ENCODE data around the gene TIGD1.
A peak's percentile ranks its signal among the peaks of the same experiment; 100 is the strongest.
"Not testable (repeated sequence)": the region's sequence is repeated elsewhere in the genome, so short reads cannot be mapped to it uniquely, and the experiment has no call there.

The TIGD1 gene

DNA sequence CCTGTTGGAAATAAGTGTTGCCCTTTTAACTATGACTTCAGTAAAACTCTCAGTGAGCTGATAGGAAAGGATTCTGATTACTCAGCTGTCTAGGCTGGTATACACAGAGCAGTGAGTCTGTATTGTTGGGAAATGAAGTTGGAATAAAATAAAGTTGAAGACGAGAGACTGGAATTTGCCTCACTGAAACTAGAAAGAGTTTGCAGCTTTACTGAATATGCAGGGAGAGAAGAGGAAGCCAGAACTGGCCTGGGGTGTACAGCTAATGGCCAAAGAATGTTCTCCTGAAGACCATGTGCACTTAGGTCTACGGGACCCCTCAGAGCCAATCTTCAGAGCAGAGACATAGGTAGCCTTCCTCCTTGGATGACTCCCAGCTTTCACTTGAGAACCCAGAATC, 26.6 kb upstream of the TIGD1 start:
- Mint-ChIP-seq H3K36me3 (ENCODE audit: low read depth) (peaks cover 48% of the 10 kb centered on the region), H3K4me3 (no peak overlapping the region), H3K27me3 (no peaks in the 10 kb centered on the region), H3K4me1 (ENCODE audit: low read depth) (peaks cover 5% of the 10 kb centered on the region), H3K27ac (no peak overlapping the region), H3K9me3 (no peaks in the 10 kb centered on the region)

DNA sequence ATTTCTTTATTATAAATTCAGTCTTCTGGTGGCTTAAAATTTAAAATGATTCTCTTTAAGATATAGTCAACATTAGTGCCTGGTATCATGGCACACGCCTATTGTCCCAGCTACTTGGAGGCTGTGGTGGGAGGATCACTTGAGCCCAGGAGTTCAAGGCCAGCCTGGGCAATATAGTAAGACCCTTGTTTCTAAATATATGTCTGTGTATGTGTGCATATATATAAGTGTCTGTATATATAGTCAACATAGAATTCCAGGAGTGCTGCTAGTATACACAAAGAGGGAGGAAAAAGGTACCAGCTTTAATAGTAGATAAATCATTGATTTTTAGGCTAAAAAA, 25.0 kb upstream of the TIGD1 start:
- Mint-ChIP-seq H3K9me3 (no peaks in the 10 kb centered on the region), H3K27me3 (no peaks in the 10 kb centered on the region), H3K36me3 (ENCODE audit: low read depth) (peaks cover 40% of the 10 kb centered on the region), H3K4me1 (ENCODE audit: low read depth) (peaks cover 5% of the 10 kb centered on the region), H3K4me3 (no peak overlapping the region), H3K27ac (no peak overlapping the region)

DNA sequence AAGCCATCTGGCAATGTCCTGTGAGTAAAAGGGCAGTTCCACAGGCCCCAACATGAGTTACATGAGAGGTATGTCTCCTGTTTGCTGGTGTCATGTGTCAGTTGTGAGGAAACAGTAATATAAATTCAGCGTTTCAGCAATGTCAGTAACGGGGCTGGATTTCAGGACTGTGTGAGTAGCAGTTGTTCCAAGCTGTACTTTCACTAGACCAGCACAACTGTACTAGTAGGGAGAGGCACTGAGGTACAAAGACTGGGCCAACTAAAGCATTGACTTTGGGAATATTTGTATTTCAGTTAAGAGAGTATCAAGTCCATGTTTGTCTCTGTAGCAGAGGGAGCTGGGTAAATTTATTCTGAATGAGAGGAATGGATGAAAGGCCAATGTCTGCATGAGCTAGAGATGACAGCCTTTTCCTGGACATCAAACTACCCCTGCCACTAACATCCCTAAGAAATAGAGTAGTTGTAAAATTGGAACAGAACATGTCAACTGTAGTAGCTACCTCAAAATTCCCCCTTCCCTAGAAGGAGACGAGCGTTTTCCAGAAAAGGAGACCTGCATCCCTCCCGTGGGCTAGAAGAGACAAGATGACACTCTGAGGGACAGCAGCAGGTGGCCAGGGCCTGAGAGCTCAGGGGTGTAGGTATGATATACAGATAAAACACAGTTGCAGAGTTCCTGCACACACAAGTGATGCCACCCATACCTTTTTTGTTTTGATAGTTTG, 24.5 kb upstream of the TIGD1 start:
- Mint-ChIP-seq H3K4me1 (ENCODE audit: low read depth) (no peaks in the 10 kb centered on the region), H3K27ac (no peak overlapping the region), H3K36me3 (ENCODE audit: low read depth) (peaks cover 45% of the 10 kb centered on the region), H3K27me3 (no peaks in the 10 kb centered on the region), H3K4me3 (no peak overlapping the region), H3K9me3 (no peaks in the 10 kb centered on the region)

DNA sequence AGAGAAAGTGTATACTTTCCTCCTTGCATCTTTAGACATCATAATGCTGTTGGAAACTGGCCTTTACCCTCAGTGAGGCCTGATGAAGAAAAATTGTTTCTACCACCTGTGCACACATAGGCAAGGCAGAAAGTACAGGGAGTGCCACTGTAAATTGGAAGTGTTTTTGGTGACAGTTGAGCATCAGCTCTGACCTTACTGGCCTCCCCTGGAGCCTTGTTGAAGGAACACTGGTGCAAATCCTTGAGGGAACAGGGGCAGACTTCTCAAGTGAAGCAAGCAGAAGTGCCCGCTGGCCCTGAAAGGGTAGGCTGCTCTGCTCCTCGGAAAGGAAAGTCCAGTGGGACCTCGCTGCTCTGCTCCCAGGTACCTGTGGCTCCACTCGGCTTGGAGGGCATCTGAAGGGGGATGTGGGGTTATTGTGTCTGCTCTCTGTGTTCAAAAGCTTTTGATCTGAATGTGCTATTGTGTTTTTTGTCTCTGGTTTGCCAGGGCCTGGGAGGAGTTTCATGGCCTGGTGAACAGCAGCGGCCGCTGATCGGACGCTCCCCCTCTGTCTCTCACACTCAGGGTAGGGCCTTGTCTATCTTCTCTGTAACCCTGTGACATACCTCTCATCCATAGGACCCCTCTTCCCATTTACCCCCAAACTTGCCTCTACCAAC, 23.5 kb upstream of the TIGD1 start:
- Mint-ChIP-seq H3K4me3 (no peak overlapping the region), H3K27ac (peak overlapping the region; percentile 17), H3K4me1 (ENCODE audit: low read depth) (no peaks in the 10 kb centered on the region), H3K36me3 (ENCODE audit: low read depth) (peaks cover 49% of the 10 kb centered on the region), H3K9me3 (no peaks in the 10 kb centered on the region), H3K27me3 (no peaks in the 10 kb centered on the region)

DNA sequence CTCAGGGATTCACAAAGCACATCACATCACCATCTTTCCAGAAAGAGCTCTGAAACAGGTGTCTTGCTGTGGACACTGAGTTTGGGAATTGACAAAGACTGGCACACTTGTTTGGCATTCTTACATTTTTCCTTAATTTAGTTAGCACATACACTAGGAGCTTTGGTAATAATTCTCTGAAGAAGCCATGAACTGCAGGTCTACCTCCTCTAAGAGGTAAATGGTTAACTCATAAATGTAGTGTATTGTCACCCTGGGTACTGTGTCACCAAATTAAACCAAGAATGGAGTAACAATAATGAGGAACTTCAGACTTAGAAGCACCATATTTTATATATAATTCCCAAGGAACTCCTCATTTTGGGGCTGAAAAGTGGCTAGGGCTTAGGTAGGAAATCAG, 22.7 kb upstream of the TIGD1 start:
- no peak overlapping the region for H3K27ac Mint-ChIP-seq
- H3K27me3 Mint-ChIP-seq, result no peaks in the 10 kb centered on the region
- H3K9me3 Mint-ChIP-seq, result no peaks in the 10 kb centered on the region
- H3K4me3 Mint-ChIP-seq, result no peak overlapping the region
- H3K4me1 Mint-ChIP-seq (ENCODE audit: low read depth), result no peaks in the 10 kb centered on the region
- peaks cover 57% of the 10 kb centered on the region for H3K36me3 Mint-ChIP-seq (ENCODE audit: low read depth)

DNA sequence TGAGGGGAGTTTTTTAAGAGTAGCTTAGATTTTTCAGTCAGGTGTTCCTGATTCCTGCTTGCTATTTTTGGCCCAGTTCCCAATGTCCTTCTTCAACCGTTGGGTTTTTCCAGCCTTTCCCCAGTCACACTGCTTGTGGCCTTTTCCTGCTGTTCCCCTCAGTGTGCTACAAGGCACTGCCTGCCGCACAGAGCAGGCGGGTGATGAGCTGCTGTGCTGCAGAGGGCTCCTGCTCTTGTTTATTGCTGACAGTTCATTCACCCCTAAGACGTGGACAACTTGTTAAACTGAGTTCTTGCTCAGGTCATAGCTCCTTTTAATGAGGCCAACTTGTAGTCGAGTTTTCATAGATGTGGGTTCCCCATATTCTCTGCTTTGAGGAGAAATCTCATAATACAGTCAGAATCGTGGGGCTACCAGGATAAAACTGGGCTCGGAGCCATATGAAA, 20.7 kb upstream of the TIGD1 start:
- no peaks in the 10 kb centered on the region for H3K9me3 Mint-ChIP-seq
- H3K36me3 Mint-ChIP-seq (ENCODE audit: low read depth), result peaks cover 64% of the 10 kb centered on the region
- H3K4me1 Mint-ChIP-seq (ENCODE audit: low read depth), result no peaks in the 10 kb centered on the region
- H3K4me3 Mint-ChIP-seq, result no peak overlapping the region
- no peaks in the 10 kb centered on the region for H3K27me3 Mint-ChIP-seq
- H3K27ac Mint-ChIP-seq, result no peak overlapping the region

DNA sequence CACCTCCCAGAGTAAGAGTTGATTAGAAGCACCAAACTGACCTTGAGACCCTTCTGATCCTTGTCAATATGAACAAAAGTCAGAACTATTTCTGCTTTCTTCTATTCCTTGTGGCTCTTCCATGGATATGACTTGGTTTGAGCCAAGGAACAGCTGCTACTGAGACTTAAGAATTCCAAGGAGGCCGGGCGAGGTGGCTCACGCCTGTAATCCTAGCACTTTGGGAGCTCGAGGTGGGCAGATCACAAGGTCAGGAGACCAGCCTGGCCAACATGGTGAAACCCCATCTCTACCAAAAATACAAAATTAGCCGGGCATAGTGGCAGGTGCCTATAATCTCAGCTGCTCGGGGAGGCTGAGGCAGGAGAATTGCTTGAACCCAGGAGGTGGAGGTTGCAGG, 20.1 kb upstream of the TIGD1 start:
- not testable (repeated sequence) for H3K9me3 Mint-ChIP-seq; H3K4me1 Mint-ChIP-seq (ENCODE audit: low read depth); H3K27ac Mint-ChIP-seq; H3K27me3 Mint-ChIP-seq; H3K4me3 Mint-ChIP-seq
- peaks cover 67% of the 10 kb centered on the region for H3K36me3 Mint-ChIP-seq (ENCODE audit: low read depth)

DNA sequence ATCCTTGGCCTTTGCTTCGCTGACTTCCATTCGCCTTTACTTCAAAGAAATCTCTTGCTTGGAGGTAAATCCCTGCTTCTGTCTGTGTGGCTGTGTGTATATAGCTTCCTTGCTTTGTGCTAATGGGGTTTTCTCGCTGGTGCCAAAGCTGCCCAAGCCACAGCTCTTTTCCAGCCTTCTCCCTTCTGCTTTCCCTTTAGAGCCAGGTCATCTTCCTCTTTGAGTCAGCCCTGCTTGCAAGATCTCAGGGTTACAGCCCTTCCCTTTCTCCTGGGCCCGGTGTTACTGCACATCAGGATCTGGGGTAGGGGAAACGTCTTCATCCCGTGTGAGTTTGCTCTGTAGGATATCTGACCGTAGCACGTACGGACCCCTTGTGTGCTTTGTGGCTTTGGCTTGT, 19.2 kb upstream of the TIGD1 start:
- Mint-ChIP-seq H3K27ac (no peak overlapping the region), H3K9me3 (no peaks in the 10 kb centered on the region), H3K27me3 (no peaks in the 10 kb centered on the region), H3K36me3 (ENCODE audit: low read depth) (peaks cover 67% of the 10 kb centered on the region), H3K4me3 (no peak overlapping the region), H3K4me1 (ENCODE audit: low read depth) (no peaks in the 10 kb centered on the region)

DNA sequence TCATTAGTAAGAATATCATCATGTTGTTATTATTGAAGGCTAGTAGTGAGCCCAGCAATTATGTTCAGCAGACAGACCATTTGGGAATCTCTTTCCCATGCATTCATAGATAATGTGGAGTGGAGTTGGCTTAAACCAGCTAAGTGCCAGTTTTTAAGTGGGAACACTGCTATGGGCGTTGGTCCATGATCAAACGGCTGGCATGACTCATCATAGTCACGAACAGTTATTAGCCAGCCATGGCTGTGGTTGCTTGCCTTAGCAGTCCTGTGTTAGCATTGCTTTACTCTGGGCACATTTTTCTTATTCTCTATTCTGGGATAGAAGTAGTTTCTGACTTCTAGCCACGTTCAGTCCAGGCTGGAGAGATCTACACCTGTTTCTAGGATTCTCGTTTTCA, 17.8 kb upstream of the TIGD1 start:
- Mint-ChIP-seq H3K4me1 (ENCODE audit: low read depth) (no peaks in the 10 kb centered on the region), H3K27ac (no peak overlapping the region), H3K4me3 (no peak overlapping the region), H3K9me3 (no peaks in the 10 kb centered on the region), H3K27me3 (no peaks in the 10 kb centered on the region), H3K36me3 (ENCODE audit: low read depth) (peaks cover 72% of the 10 kb centered on the region)

DNA sequence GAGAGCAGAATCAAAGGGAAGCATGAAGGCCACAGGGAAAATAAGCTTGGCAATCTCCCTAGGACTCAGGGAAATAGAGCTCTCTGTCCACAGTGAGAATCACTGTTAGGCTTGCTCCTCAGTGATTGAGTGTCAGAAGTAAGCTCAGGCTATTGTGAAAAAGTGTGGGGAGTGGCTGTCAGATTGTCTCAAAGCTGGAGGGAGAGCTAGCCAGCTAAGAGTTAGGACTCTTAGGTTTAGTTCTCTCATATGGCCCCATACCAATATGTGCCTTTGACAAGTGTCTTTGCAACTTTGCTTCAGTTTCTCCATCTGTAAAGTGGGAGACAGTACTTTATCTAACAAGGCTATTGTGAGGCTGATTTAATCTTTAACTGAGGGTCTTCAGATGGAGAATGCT, 17.4 kb upstream of the TIGD1 start:
- H3K4me3 Mint-ChIP-seq, result no peak overlapping the region
- H3K27me3 Mint-ChIP-seq, result no peaks in the 10 kb centered on the region
- H3K27ac Mint-ChIP-seq, result no peak overlapping the region
- H3K4me1 Mint-ChIP-seq (ENCODE audit: low read depth), result peaks cover 3% of the 10 kb centered on the region
- H3K9me3 Mint-ChIP-seq, result no peaks in the 10 kb centered on the region
- H3K36me3 Mint-ChIP-seq (ENCODE audit: low read depth), result peaks cover 72% of the 10 kb centered on the region

DNA sequence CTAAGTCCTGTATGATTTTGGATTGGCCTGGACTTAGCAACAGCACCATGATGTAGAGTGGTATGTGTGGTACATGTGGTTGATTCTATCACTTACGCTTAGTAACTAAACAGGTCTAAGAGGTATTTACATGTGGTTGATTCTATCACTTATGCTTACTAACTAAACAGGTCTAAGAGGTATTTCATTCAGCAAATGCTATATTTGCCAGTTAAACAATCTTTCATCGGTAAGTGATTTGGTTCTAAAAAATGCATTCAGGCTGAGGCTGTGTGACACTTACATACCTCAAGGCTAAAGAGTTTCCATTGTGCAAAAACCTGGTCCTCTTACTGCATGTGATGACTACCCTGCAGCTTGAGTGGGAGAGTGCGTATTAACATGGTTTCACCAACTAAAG, 13.2 kb upstream of the TIGD1 start:
- Mint-ChIP-seq H3K4me1 (ENCODE audit: low read depth) (peaks cover 4% of the 10 kb centered on the region), H3K36me3 (ENCODE audit: low read depth) (peaks cover 83% of the 10 kb centered on the region), H3K9me3 (no peaks in the 10 kb centered on the region), H3K27ac (peak overlapping the region; percentile 40), H3K4me3 (no peak overlapping the region), H3K27me3 (no peaks in the 10 kb centered on the region)

DNA sequence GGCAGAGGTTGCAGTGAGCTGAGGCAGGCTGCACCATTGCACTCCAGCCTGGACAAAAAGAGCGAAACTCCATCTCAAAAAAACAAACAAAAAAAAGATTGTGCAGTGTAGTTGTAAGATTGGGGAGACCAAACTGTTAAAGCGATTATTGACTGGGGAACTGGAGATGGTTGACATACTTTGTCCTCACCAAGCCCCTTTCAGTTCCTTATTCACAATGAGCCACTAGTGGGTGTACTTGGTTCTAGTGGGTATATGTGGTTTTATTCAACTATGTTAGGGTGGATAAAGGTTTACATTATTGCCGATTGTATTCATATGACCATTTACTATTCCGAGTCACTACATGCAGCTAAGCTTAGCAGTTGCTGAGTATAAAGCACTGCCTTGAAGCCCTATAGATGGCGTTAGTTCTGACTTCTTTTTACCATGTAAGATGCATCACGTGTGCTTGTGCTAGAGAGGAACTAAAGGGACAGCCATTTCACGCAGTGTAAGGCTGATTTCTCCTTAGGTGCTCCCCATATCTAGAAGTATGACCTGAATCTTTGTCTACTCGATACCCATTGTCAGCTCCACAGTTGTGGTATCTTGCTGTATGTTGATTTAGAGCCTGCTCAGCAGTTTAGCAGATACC, 12.3 kb upstream of the TIGD1 start:
- Mint-ChIP-seq H3K9me3 (no peaks in the 10 kb centered on the region), H3K27ac (no peak overlapping the region), H3K4me1 (ENCODE audit: low read depth) (peaks cover 4% of the 10 kb centered on the region), H3K4me3 (no peak overlapping the region), H3K27me3 (no peaks in the 10 kb centered on the region), H3K36me3 (ENCODE audit: low read depth) (peaks cover 79% of the 10 kb centered on the region)

DNA sequence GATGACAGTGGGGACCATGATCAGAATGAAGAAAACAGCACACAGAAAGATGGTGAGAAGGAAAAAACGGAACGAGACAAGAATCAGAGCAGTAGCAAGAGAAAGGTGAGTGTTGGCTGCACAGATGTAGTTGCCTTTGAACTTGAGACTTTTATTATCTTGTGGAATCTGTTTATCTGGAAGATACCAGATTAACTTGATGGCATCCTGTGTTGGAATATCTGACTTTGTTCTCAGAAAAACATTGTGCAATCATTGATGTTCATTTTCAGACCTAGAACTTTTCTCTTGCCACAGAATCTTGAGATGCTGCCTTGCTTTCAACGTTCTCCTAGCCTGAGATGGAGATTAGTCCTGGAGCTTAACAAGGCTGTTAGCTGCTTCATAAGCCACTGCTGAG, 6.1 kb upstream of the TIGD1 start:
- H3K27me3 Mint-ChIP-seq, result no peaks in the 10 kb centered on the region
- peaks cover 32% of the 10 kb centered on the region for H3K4me1 Mint-ChIP-seq (ENCODE audit: low read depth)
- H3K27ac Mint-ChIP-seq, result no peak overlapping the region
- peaks cover 51% of the 10 kb centered on the region for H3K36me3 Mint-ChIP-seq (ENCODE audit: low read depth)
- H3K4me3 Mint-ChIP-seq, result no peak overlapping the region
- H3K9me3 Mint-ChIP-seq, result no peaks in the 10 kb centered on the region

DNA sequence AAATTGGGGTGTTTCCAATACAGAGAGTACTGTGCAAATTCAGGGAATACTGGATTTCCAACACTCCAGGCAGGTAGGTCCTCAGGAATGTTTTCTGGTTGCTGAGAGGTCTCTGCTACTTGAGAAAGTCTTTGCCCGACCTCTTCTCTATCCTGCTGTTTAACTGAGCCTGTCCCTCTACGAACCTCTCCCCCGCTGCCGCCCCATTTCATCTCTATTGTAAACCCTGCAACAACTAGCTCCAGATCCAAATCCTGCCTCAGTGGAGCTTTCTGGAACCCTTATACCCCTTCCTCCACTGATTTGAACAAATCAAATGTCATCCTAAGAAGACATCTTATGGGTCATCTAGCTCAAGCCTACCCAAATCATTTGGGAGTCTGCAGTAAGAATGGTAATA, 1.4 kb upstream of the TIGD1 start:
- Mint-ChIP-seq H3K4me3 (peak overlapping the region; percentile 98), H3K4me1 (ENCODE audit: low read depth) (peaks cover 64% of the 10 kb centered on the region), H3K9me3 (peaks cover 5% of the 10 kb centered on the region), H3K36me3 (ENCODE audit: low read depth) (peaks cover 51% of the 10 kb centered on the region), H3K27ac (peak overlapping the region; percentile 85), H3K27me3 (no peaks in the 10 kb centered on the region)

DNA sequence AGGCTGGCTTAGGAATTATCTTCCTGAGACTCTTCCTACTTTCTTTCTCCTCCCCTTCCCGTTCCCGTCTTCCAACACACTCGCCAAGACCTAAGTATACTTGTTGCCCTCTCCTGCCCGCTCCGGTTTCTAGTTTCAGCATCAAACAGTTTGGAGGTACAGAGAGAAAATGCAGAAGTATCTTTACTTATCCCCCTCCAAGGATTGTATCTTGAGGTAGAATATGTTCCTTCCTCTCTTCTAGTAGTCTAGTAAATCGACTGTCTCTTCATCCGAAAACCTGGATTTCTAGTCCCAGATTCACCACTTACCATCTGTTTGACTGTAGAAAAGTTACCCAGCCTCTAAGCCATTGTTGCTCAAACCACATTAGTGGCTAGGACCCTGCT, 887 bp upstream of the TIGD1 start:
- Mint-ChIP-seq H3K27ac (peak overlapping the region; percentile 85), H3K4me1 (ENCODE audit: low read depth) (peaks cover 69% of the 10 kb centered on the region), H3K36me3 (ENCODE audit: low read depth) (peaks cover 52% of the 10 kb centered on the region), H3K27me3 (no peaks in the 10 kb centered on the region), H3K9me3 (peaks cover 5% of the 10 kb centered on the region), H3K4me3 (peak overlapping the region; percentile 98)

Data from stimulated activated naive CD8-positive, alpha-beta T cell treated with anti-CD3 and anti-CD28 coated beads, Interleukin-15, Interleukin-2, amounts not matched to agents 100 ng/mL and 50 ng/mL, for 24 hours (primary cell).